GM19023 (cell line): Measurements from ENCODE around the gene CTDNEP1.
A peak's percentile ranks its signal among the peaks of the same experiment; 100 is the strongest.
"Not testable (repeated sequence)": the region's sequence is repeated elsewhere in the genome, so short reads cannot be mapped to it uniquely, and the experiment has no call there.

Experiments
- ATAC-seq: cut with Tn5 transposase; IDR thresholded peaks from one replicate; pipeline ENCODE4 v1.9.1; 2021; ENCODE audit warnings: mild to moderate bottlenecking, moderate library complexity; ENCODE audit not compliant: unreplicated experiment

Gene CTDNEP1

DNA sequence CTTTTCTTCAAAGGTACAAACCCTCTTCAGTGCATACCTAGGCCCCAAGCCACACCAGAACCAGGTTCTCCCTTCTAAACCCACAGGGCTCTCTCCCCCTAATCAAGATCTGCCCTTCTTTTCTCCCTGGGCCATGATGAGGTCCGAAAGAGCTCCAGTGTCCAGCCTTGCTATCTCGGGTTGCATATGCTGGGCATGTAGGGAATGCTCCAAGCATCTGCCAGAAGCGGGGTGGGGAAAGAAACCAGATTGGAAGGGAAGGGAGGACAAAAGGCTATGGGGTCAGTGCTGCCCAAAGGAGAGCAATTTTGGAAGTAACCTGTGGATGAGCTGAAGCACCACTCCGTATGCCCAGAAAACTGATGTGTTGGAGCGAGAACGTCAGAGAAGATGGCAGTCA lies 2.3 kb downstream of the CTDNEP1 start:
- no peak for ATAC-seq

DNA sequence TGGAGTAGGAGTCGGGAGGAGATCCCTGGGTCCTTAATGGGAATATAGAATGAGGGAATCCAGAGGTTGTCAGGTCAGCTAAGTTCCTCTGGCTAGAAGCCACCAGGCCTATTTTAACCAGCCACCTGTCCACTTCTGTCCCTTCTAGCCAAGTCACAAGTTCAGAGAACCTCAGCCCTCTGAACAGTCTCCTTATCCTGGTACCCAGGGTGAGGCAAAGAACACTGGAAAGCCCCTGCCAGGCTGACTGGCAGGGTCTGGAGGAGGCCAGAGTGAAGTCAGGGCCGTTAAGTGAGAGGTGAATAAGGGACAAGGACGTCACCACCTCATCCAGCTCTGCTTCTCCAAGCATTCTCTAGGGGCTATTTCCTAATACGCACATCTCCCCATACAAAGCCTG lies 2.7 kb downstream of the CTDNEP1 start:
- ATAC-seq: no peak

DNA sequence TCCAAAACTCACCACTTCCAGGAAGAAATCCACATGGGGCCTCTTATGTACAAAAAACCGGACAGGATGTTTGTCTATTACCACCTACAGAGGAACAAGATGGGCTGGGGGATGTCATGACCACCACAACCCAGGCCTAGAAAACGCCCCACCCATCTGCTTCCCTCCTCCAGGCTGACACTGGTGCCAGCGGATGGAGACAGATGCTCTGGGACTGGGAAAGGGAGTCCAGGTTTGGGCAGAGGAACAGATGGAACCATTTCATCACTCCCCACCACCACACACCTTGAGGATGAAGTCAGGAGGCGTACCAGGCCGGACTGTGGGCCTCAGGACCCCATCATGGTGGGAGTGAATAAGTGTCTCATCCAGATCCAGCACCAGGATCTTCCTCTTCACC lies 4.8 kb downstream of the CTDNEP1 start:
- ATAC-seq: no peak

DNA sequence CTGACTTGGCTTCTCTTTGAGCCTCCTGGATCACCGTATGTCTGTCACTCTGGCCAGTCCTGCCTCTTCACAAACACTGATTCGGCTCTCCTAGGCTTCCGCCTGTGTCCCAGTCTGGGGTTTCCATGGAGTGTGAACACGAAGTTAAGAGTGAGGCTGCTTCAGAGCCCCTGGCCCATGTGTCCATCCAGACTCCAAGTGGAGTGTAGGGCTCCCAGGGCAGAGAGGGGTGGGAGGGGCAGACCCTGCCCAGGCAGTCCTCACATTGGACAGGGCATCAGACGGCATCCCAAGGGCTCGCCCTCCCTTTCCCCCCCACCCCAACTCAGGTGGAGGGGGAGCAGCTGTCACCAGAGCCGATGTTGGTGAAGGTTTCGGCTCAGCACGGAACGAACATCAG lies 7.7 kb downstream of the CTDNEP1 start:
- ATAC-seq: not testable (repeated sequence)

DNA sequence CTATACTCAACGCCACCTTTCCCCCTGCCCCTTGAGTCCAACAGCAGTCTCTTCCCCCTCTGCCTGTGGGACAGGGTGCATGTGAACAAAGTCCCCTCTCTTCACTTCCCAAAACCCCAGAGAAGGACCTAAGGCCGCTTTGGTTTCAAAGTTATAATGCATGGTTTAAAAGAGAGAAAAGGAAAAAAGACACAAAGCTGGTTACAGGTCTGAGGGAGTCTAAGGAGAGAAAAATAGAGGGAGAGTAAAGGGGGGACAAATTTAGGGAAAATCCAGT lies 8.1 kb downstream of the CTDNEP1 start:
- ATAC-seq: no peak

DNA sequence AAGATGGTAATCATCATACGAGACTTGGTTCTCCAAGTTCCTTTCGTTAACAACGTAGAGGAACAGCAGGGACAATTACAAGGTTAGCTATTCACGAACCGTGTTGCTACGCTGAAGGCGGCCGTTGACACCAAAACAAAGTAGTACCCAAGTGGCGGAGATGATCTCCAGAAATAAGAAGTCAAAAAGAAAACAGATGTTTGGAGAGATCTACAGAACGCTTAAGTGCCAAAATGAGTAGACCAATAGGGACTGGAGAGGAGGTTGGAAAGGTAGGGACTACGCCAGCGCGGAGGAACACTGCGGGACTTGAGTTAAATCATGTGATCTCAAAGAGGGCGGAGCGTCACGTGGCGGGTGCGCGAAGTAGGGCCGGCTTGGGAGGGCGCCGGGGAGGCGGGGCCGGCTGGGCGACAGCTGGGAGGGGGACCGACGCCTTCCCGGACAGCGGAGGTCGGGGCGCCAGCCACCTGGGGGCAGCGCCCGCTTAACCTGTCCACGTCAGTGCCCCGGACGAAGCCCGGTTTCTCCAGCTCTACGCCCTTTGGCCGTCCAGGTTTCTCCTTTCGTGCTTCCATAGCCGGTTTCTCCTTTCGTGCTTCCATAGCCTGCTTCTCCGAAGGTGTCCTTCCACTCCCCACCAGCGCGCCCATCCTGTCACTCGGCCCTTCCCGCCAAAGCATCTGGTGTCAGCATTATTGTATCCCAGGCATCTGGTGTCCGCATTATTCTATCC lies 8.6 kb downstream of the CTDNEP1 start:
- peak; percentile 41 for ATAC-seq

DNA sequence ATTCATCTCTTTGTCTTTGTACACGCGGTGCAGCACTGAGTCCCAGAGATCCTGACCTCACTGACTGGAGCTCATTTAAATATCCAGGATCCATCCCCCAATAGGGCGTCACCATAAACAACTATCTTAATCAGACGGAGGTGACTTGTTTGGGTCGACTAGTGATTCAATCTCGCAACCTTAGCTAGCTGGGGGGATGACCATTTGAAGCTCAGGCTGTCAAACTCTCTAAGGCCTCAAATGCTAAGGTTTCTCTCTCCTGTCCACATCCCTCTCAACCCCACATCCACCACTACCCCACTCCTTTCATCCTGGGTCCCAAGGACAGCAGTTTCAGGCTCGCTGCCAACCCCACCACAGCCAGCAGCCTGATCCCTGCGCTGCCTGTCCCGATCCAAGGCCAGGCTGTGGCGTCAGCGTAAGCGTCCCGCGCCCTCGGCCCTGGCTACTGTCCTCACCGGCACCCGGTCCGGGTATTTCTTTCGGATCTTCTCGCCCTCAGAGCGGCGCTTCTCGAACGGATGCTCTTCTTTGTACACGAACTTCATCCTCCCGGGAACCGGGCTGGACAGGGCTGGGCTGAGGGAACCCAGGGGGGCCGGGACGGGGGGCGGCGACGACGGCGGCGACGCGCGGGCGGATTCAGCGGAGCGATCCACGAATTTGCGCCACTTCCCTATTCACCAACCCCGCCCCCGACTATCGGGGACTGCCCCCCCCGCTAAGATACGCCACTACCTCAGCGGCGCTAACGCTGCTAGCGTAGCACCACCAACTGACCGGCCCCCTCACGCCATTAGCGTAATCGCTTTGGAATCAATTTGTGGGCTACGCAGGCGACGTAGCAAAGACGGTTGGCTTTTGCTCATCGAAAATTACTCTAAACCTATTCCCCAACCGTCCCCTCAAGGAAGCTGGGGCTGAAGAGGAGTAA lies 9.5 kb downstream of the CTDNEP1 start, which contains the start of gene GABARAP:
Gene GABARAP, minus strand, starts transcription at position 667 of the 934 bp plus-strand sequence. Its CDS starts 119 bp downstream, at position 548.
- ATAC-seq: peak; percentile 39

DNA sequence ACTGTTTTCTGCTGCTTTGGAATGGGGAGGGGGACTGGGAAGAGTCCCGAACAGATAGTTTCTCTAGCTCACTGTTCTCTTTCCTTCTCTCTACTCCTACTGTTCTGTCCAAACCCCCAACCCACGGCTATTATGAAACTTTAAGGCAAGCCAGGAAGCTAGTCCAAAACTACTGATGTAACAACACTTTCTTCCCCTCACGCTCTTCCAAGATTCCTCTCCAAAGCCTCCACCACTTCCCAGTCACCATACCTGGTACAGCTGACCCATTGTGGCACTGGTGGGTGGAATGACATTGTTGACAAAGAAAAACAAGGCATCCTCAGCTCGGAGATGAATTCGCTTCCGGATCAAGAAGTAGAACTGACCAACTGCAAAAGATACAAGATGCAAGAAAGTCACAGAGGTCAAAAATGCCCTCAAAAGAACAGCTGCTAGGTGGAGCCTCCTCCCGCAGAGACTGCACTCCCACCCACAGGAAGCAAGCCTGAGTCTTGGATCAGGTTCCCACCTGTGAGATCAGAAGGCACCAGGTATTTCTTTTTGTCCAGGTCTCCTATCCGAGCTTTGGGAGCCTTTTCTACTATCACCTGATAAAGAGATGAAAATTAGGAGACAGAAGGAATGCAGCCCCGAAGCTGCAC lies 10.3 kb downstream of the CTDNEP1 start:
- no peak for ATAC-seq

DNA sequence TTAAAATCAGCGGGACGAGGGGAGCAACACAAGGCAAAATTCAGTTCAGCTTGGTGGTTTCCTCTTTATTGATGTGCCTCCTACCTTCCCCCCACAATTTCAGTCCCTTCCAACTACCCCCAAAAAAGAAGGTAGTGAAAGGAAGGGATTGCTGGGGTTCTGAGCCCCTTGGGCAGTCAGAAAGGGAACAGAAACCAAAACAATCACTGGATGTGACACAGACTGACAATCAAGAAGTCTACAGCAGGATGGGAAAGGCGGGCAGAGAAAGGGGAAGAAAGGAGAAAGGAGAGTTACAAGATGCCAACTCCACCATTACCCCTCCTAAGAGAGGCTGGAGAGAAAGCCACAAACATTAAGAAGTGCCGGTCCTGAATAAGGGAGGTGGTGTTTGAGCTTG lies 11.2 kb downstream of the CTDNEP1 start:
- no peak for ATAC-seq

DNA sequence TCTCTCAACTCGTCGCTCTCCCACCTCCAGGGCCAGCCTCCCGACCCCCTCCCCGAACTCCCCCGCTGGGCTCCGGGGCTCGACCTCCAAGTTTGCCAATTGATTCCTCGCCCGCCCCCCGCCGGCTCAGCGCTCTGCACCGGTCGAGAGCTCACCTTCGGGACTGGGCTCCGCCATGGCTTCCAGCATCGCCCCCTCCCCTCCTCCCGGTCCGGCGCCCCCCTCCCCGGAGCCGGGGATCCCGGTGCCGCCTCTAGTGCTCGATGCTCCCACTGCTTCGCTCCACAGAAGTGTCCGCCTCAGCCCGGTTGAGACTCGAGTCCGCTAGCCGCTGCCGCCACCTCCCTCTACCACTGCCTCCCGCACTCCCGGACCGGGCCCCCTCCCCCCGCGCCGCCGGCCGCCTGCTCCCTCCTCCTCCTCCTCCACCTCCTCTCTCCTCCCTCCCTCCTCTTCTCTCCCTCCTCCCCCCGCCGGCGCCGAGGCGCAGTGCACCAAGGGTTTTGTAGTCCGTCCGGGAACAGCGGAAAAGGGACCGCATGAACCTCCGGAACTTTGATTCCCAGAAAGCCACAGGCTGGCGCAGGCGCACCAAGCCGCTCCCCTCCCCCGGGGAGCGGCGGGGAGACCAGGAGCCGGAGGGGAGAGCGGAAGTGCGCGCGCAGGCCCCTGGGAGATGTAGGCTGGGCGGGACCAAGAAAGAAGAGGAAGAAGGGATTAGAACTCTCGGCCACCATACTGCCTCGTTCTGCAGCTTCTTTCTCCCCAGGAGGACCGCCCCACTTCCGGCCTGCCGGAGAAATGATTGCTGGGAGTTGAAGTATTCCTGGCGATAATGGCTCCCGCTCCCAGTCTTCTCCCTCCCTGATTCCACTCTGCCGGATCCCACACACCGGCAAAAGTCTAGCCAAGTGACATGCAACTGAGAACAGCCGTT lies 12.2 kb downstream of the CTDNEP1 start, which contains the start of gene PHF23:
Gene PHF23, minus strand, starts transcription at position 367 of the 937 bp plus-strand sequence. Its CDS starts 178 bp downstream, at position 189.
- peak; percentile 41 for ATAC-seq

DNA sequence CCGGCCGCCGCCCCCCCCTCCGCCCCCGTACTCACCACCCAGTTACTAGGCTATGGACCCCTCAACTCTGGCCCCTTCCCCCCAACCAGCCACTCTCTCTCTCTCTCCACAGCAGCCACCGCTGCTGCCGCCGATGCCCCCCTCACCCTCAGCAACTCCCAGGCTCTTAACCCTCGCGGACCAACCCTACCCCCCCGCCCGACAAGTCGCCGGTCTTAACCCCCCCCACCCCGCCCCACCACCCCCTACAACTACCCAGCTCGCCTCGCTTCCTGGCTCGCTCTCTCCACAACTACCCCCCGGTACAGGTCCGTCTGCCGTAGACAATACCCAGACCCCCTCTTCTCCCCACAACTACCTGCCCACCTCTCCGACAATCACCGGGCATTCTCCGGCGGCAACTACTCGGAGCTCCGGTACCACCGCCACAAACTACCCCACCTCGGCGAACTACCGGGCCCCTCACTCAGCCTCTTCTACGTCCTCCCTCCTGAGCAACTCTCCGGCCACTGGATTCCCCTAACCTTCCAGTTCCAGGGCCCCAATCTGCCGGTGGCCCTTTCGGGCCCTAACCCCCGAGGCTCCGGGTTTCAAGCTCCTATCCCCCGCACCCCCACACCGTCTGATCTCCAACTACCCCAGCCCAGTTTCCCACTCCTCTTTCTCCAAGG lies 13.0 kb downstream of the CTDNEP1 start:
- no peak for ATAC-seq

DNA sequence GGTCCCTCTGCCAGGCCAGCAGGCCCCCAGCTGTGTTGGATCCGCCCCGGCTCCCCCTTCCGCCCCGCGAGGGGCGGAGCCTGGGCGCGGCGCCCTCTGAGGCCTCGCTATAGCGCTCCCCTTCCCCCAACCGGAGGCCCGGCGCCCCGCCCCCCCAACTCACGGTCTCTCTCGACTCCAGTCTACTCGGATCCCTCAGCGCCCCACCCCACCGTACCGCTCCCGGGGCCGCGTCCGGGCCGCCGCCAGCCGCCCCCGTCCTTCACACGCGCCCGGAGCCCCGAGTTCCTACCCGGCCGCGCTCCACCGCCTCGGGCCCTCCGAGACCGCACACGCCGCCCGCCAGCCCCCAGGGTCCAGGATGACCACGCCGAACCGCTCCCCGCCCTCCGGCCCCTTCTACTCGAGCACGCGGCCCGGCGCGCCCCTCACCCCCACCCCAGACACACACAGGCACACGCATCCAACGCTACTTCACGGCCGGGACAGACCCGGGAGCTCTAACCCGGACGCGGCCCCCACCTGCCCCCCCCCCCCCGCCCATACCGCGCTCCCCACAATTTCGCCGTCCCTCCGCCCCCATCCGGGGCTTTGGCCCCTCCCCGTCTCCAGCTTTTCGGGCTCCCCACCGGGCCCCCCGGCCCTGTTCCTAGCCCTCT lies 13.6 kb downstream of the CTDNEP1 start:
- no peak for ATAC-seq

DNA sequence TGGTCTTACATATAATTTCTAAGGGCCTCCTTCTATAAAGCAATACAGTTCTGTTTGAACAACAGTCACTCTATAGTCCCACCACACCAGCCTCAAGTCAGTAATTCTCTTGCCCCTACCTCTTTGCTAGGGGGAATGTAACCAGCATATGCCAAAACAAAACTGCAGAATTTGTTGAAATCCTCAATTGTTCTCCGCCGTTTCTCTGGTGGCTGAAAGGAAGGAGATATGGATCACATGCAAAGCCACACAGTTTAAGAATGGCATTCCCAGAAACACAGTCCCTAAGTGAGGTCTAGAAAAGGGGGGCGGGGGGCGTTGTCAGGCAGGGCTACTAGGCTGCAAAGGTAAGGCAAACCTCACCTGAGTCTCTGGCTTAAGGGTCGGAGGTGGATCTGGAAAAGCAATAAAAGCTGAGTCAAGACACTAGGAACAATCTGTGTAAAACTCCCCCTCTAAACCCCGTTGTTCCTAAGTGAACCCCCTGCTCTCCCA lies 14.2 kb downstream of the CTDNEP1 start:
- no peak for ATAC-seq

DNA sequence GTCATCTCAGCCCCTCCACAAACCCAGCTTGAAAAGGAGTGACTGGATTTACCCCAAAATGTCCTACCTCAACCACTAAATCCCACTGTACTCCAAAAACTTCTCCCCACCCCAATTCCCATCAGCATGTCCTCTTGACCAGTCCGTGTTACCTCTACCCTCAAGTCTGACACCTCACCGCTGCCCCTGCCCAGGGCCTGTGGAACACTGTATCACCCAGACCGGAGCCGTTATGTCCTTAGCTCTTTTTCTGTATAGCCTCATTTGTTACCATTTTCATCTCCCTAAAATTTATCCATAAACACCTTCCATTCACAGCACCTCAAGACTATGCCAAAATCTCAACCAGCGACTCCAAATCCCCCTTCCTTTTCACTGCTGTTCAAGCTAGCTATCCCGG lies 14.7 kb downstream of the CTDNEP1 start:
- ATAC-seq: no peak

DNA sequence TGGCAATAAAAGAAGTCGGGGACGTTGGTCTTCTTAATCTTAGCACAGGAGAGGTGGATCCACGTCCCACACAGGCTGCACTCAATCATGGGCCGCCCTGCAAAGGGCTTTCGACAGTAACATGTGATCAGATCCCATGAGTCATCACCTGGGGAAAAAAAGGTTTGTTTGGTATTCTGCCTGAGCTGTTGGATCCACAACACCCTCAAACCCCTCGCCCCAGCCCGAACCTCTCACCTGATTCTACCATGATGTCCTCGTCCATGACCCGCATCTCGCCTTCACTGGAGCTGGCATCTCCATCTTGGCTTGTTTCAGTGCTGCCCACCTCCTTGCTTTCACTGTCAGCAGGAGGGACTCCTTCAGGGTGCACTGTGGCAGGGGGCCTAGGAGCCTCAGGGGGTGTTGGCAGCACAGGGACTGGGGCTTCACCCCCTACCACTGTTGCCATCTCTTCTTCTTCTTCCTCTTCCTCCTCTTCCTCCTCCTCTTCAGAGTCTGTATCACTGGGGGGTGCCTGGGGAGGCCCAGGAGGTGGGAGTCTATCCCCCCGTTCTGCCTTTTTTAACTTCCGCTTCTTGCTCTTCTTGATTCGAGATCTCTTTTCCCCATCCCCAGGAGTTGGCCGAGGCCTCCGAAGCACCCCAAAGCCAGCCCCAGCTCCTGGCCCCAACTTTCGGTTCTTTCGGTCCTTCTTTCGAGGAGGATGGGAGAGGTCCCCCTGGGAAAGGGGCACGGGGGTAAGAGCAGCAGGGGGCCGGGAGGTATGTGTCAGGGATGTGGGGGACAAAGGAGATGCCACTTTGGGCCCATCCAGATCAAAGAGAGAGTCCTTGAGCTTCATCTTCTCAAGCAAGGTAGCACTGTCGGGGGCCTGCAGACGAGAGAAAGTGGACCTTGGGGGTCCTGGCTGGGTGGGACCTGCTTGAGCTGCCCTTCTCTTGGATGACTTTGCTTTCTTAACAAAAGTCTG lies 15.6 kb downstream of the CTDNEP1 start:
- ATAC-seq: no peak

DNA sequence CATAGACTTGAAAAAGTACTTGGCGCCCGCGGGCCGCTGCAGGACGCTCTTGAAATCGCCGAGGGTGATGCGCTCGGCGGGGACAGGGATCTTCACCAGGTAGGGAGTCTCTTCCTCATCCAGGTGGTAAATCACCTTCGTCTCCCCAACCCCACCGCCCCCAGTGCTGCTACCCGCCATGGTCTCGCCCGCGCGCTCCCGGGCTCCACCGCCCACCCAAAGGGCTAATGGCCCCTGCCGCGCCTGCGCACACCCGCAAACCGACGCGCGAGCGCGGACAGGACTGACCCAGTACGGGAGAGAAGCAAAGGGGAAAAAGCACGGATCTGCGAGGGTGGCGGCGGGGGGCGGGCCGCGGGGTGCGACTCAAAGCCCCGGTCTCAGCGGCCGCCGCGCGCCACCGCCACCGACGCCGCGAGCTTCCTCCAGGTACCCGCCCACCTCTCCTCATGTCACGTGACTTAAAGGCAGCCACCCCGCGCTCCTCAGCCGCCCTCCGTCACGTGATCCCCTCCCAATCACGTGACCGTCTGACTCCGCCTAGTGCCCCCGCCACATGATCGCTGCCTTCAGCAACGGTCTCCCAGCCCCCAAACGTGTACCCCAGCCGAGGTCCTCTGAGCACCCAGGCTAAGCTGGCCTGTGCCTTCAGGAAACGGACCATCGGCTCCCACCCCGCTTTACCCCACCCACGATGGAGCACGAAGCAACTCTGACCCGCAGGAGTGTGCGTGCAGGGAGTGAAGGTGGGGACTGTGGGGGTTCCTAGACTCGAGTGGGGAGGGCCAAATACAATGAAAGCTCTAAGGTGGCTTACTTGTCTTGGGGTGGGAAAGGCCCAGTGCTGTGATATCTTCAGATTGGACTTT lies 17.2 kb downstream of the CTDNEP1 start, which contains the start of gene DVL2:
Gene DVL2, minus strand, starts transcription at position 435 of the 869 bp plus-strand sequence. Its CDS starts 255 bp downstream, at position 180.
- ATAC-seq: peak; percentile 47

DNA sequence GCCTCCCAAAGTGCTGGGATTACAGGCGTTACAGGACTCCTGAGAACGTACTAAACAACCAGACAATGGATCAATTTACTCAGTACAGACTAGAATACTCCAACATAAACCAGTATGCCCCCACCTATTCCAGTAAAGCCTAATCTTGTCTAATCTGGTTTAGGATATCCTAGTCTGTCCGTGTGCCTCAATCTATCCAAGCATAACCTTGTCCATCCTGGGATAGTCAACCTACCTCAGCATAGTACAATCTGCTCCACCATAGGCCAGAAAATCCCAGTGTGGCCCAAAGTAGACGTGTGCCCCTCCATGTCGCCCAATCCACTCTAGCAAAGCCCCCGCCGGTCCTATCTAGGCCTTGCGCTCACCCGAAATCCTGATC lies 17.8 kb downstream of the CTDNEP1 start:
- ATAC-seq: no peak
